HL-60/S4 treated with retinoic acid at 250 ng/mL for 4 days and 3 days (cell line): ENCODE data around the gene MEGF10.
"Not testable (repeated sequence)": the region's sequence is repeated elsewhere in the genome, so short reads cannot be mapped to it uniquely, and the experiment has no call there.

Experiments
- in situ Hi-C: fragments of 300-500 bp; cut with MboI; formaldehyde crosslinking; loops from 2 replicates; pipeline ENCODE4 v1.7.0; 2022; ENCODE audit warnings: low sequenced_read_pairs

MEGF10 gene

GRCh38 chr5:127290019-127290945, at the start of gene MEGF10:
Gene MEGF10 (plus strand): TSS chr5:127290796. CDS start chr5:127331309, 40,513 bp downstream.
- in situ Hi-C loops = no loop called here

DNA sequence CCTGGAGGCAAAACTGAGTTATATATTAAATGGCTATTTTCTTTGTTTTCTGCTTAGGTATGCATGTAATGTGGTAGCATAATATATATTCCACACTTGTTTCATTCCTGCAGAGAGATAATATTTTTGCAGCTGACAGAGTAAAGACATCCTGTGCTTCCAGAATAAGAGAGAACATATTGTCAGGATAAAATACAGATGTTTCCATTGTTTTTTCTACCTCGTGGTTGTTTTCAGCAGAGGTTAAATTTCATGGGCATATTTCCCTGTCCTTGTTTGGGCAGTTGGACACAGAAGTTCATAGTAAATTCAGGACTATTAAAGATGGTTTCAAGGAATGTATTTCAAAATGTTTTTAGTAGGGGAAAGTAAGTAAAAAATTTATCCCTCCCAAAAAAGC, 47.6 kb upstream of the MEGF10 start:
- in situ Hi-C loops = no loop called here

DNA sequence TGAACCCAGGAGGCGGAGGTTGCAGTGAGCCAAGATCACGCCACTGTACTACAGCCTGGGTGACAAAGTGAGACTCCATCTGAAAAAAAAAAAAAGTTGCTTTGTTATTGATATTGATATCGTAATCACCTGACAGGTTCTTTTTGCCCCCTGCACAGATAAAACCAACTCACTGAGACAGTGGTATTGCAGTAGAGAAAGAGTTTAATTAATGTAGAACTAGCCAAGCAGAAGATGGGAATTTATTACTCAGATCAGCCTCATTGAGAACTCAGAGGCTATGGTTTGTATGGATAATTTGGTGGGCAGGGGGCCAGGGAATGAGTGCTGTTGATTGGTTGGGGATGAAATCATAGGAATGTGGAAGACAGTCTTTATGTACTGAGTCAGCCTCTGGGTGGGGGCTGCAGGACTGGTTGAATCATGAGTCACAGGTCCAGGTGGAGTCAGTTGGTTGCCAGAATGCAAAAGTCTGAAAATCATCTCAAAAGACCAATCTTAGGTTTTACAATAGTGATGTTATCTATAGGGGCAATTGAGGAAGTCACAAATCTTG, 35.8 kb upstream of the MEGF10 start:
- in situ Hi-C loops = no loop called here

- in situ Hi-C loops = no loop called here
Observed at GRCh38 chr5:127256886-127257597, 33.6 kb upstream of the MEGF10 start.

DNA sequence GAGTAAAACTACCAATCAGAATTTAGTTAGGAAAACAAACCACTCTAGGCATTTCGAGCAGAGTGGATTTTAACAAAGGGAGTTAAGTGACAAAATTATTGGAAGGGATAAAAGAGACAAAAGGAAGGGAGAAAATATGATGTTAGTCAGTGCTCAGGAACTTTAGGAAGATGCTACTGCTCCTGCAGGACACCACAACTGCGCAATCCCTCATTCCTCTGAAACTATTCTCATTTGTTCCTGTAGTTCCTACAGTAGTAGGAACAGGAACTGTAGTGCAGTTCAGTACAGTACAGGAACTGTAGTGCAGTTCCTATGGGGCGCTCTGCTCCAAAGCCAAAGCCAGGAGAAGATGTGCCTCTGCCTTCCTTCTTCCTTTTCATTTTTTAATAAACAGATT, 29.9 kb upstream of the MEGF10 start:
- in situ Hi-C loops = no loop called here

- in situ Hi-C loops = not testable (repeated sequence)
Observed at GRCh38 chr5:127265473-127265872, 25.1 kb upstream of the MEGF10 start.

DNA sequence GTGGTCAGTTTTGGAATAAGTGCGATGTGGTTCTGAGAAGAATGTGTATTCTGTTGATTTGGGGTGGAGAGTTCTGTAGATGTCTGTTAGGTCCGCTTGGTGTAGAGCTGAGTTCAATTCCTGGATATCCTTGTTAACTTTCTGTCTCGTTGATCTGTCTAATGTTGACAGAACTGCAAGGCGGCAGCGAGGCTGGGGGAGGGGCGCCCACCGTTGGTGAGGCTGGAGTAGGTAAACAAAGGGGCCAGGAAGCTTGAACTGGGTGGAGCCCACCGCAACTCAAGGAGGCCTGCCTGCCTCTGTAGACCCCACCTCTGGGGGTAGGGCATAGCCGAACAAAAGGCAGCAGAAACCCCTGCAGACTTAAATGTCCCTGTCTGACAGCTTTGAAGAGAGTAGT, 22.3 kb upstream of the MEGF10 start:
- in situ Hi-C loops = not testable (repeated sequence)

DNA sequence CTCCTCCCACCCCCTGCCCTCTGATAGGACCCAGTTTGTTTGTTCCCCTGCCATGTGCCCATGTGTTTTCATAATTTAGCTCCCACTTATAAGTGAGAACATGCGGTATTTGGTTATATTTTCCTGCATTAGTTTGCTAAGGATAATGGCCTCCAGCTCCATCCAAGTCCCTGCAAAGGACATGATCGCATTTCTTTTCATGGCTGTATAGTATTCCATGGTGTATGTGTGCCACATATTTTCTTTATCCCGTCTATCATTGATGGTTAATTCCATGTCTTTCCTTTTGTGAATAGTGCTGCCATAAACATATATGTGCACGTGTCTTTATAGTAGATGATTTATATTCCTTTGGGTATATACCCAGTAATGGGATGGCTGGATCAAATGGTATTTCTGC, 19.9 kb upstream of the MEGF10 start:
- in situ Hi-C loops = not testable (repeated sequence)

DNA sequence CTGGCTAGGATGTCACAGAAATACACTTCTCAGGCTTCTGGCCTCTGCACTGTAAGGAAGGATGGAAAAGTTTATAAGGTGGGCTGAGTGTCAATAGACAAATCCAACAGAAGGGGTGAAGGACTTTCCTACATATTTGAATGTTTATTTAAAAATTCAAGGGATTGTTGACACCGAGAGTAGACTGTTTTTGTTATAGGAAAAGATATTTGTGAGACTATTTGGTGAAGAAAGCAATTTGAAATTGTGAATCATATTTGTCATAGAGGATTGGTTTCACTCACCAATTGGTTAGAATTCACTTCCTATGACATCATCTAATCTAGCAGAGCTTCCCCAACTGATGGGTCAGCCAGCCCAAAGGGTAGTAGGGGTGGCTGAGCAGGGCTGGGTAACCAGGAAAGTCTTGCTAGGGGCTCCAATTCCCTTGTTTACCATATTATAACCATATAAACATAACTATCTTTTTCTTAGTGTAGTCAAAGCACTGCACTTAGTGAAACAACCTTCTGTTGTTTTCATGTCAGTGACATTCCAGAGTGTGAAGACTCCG, 14.9 kb upstream of the MEGF10 start:
- in situ Hi-C loops = no loop called here

- in situ Hi-C loops = no loop called here
Observed at GRCh38 chr5:127280491-127281220, 9.9 kb upstream of the MEGF10 start.

DNA sequence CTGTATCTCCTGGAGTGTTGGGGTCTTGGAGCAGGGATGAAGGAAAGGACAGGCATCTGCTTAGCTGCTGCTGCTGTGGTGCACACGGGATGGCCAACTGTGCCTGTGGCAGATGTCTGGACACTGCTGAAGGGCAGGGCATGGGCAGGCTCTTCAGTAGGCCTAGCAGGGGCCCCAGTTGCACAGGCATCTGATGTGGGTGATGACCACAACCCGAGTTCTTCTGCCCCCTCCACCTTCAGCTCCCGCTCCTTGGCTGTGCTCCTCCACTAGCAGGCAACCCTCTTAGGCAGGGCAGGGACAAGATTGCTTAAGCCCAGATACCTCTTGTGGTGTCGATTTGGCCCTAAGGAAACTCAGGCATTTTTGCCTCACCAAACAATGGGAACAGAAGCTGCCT, 9.0 kb upstream of the MEGF10 start:
- in situ Hi-C loops = no loop called here

DNA sequence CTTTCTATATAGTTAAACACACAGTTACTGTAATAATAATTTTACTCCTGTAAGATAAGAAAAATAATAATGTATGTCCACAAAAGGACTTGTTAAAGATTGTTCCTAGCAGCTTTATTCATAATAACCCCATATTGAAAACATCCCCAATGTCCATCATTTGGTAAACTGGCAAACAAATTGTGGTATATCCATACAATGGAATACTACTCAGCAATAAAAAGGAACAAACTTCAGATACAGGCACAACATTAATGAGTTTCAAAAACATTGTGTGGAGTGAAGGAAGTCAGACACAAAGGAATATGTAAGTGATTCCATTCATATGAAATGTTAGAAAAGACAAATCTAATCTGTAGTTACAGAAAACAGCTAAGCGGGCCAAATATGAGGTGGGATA, 1.9 kb upstream of the MEGF10 start:
- in situ Hi-C loops = no loop called here

DNA sequence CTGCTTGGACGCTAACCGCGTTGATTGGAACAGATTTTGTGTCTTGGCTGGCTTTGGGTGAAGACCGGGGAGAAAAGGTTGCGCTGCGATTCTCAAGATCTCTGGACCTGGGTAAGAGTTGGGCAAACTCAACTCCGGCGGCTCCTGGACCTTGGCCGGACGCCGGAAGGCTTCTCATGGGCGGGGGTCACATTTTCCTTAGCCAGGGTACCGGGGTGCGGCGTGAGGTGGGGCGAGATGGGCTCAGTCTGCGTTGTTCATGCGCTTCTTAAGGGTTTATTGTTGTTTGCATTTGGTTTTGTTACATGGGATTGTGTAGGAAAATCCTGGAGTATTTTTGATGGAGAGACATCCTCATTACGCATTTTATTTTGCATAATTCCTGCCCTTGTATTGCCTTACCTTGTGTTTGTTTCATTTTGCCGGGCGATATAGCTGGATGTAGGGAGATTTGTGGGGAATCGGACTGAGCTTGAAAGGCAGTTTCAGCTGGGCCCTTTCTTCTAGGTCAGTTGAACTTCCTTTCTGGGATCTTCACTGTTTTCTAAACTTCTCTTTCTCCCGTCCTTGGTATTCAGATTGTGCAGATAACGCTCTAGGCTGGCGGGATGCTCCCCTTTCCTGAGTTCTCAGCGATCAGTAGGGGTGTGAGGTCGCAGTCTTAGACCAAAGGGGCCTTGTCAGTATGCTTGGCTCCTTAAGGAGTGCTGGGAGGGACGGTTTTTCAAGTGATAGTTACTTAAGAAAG, 524 bp downstream of the MEGF10 start:
- in situ Hi-C loops = no loop called here

GRCh38 chr5:127292030-127292735, 1.6 kb downstream of the MEGF10 start:
- in situ Hi-C loops = no loop called here

- in situ Hi-C loops = no loop called here
Observed at GRCh38 chr5:127293373-127293772, 2.8 kb downstream of the MEGF10 start.

DNA sequence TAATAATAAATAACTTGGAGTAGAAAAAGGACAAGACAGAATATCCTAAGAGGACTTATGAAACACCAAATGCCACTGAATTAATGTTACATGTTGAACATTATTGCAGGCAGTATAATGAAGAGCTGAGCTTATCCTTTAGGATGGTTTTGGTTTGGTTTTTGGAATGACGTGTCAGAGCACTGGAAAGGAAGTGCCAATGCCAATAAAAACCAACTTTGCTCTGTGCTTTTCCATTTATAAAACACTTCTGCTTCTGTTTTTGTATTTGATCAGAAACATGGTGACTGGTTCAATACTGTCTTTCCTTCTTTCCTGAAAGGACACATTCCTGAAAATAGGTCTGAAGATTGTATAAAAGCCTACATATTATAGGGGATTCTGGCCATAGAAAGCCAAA, 4.2 kb downstream of the MEGF10 start:
- in situ Hi-C loops = no loop called here

DNA sequence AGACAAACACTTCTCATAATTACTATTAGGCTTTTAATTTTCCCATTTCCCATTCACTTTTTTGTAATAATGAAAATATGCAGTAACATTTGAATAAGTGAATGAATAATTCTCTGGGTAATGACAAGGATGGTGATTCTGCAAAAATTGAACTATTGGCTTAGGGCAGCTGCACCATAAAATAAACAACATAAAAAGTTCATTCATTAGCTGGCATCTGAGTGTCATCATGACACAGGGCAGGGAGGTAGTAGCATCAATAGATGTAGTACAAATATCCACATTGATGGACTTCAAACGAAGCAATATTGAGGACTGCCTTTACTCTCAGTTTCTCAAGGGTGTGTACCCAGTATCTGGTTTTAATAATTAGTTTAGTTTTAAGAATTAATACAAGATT, 4.9 kb downstream of the MEGF10 start:
- in situ Hi-C loops = no loop called here

- in situ Hi-C loops = no loop called here
Observed at GRCh38 chr5:127296321-127296720, 5.7 kb downstream of the MEGF10 start.

DNA sequence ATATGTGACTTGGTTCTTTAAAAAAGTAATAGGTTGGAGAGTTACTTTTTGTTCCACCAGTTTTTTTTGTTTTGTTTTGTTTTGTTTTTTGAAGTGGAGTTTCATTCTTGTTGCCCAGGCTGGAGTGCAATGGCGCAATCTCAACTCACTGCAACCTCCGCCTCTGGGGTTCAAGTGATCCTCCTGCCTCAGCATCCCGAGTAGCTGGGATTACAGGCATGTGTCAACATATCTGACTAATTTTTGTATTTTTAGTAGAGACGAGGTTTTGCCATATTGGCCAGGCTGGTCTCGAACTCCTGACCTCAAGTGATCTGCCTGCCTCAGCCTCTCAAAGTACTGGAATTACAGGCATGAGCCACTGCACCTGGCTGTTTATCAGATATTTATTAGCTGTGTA, 6.3 kb downstream of the MEGF10 start:
- in situ Hi-C loops = not testable (repeated sequence)
